Inflammatory macrophage (primary cell): ENCODE results near the gene ZFP92.

Experiments
- DNase-seq, 2 donors: peaks; one replicate each; pipeline ENCODE4 v3.0.0-alpha.2; 2020 to 2022

The ZFP92 gene

GRCh38 chrX:153441296-153441695, 30.0 kb downstream of the ZFP92 start:
- DNase-seq: no peak

- no peak for DNase-seq
Measured at GRCh38 chrX:153441981-153442380, 30.7 kb downstream of the ZFP92 start.

- DNase-seq: no peak
Measured at GRCh38 chrX:153442463-153442862, 31.2 kb downstream of the ZFP92 start.

GRCh38 chrX:153443476-153444332, 32.4 kb downstream of the ZFP92 start:
- no peak for DNase-seq

GRCh38 chrX:153444333-153445011, 33.2 kb downstream of the ZFP92 start:
- no peak for DNase-seq

GRCh38 chrX:153445106-153445855, 34.0 kb downstream of the ZFP92 start:
- no peak for DNase-seq

GRCh38 chrX:153445856-153446635, 34.8 kb downstream of the ZFP92 start, which contains the start of gene TREX2:
TREX2 (minus strand) TSS chrX:153446056; CDS start chrX:153445430, 626 bp downstream.
- DNase-seq: no peak

GRCh38 chrX:153446636-153446936, 35.3 kb downstream of the ZFP92 start:
- no peak for DNase-seq

- no peak for DNase-seq
Measured at GRCh38 chrX:153446950-153447580, 35.8 kb downstream of the ZFP92 start.

- DNase-seq: no peak
Measured at GRCh38 chrX:153447581-153447960, 36.3 kb downstream of the ZFP92 start.

- no peak for DNase-seq
Measured at GRCh38 chrX:153448556-153449367, 37.5 kb downstream of the ZFP92 start.

GRCh38 chrX:153449368-153450113, 38.3 kb downstream of the ZFP92 start:
- no peak for DNase-seq

- no peak for DNase-seq
Measured at GRCh38 chrX:153450114-153450948, 39.1 kb downstream of the ZFP92 start.

GRCh38 chrX:153450949-153451277, 39.6 kb downstream of the ZFP92 start:
- DNase-seq: no peak

GRCh38 chrX:153454901-153455550, 43.8 kb downstream of the ZFP92 start:
- no peak for DNase-seq

- DNase-seq: no peak
Measured at GRCh38 chrX:153455571-153455970, 44.3 kb downstream of the ZFP92 start.

GRCh38 chrX:153456161-153456560, 44.9 kb downstream of the ZFP92 start:
- DNase-seq: no peak

GRCh38 chrX:153456704-153457103, 45.4 kb downstream of the ZFP92 start:
- DNase-seq: no peak
